Neural crest cell (in vitro differentiated cells): ENCODE results near the gene AP4B1. TPM values are rescaled to one million over a fixed set of nuclear protein-coding genes. Genes with fewer than 3 reads are reported as not detected.
A peak's percentile ranks its signal among the peaks of the same experiment; 100 is the strongest.

Experiments
- DNase-seq: peaks from one replicate; pipeline ENCODE4 v3.0.0; 2021; ENCODE audit warnings: low read depth, mixed read lengths, low spot score
- H3K27ac Mint-ChIP-seq: one replicate; pipeline ENCODE4 v1.8.0; 2021; ENCODE audit warnings: mild to moderate bottlenecking, mixed read lengths; ENCODE audit not compliant: unreplicated experiment
- H3K27me3 Mint-ChIP-seq: 2 replicates; pipeline ENCODE4 v1.8.0; 2021; ENCODE audit warnings: low read depth, mild to moderate bottlenecking, mixed read lengths
- H3K36me3 Mint-ChIP-seq: 2 replicates; pipeline ENCODE4 v1.8.0; 2021; ENCODE audit warnings: low read depth, mild to moderate bottlenecking, mixed read lengths
- H3K4me1 Mint-ChIP-seq: 2 replicates; pipeline ENCODE4 v1.8.0; 2021; ENCODE audit warnings: mixed read lengths
- H3K4me3 Mint-ChIP-seq: one replicate; pipeline ENCODE4 v1.8.0; 2021; ENCODE audit warnings: mild to moderate bottlenecking, mixed read lengths
- H3K9me3 Mint-ChIP-seq: 2 replicates; pipeline ENCODE4 v1.8.0; 2021; ENCODE audit warnings: mixed read lengths
- total RNA-seq: library from RNA; stranded (reverse); gene quantifications from 2 replicates; pipeline ENCODE4 v1.2.1, GENCODE V29; 2021
- TF ChIP-seq, protein P1 (sequence below): fragments of 200-600 bp; sonication (generic); conservative IDR thresholded peaks from 2 replicates; pipeline ENCODE4 v1.5.0; 2021; ENCODE audit warnings: antibody characterized with exemption, mild to moderate bottlenecking

AP4B1 gene
- total RNA-seq, 1 donor from 2014 or later = 23.6 TPM

DNA sequence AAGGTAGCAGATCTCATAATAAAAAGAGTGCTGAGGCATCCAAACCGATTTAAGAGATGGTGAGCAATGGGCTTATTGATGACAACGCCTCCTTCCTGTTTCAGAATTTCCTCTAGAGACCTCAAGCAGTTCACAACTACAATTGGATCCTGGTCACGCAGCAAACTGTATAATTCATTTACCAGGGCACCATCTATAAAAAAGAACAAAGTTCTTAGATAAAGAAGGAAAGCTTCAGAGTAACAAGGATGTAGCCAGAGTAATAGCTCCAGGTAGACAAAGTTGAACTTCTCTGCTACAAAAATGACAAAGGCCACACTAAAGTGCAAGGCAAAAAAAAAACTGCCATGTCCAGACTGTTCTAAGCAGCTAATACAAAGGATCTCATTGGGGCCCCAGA lies 3.4 kb downstream of the AP4B1 start:
- Mint-ChIP-seq H3K4me1 (peaks cover 25% of the 10 kb centered on the region), H3K9me3 (no peaks in the 10 kb centered on the region), H3K4me3 (no peak overlapping the region), H3K27ac (no peak overlapping the region), H3K36me3 (peaks cover 8% of the 10 kb centered on the region), H3K27me3 (no peaks in the 10 kb centered on the region)
- no peak for DNase-seq
- TF ChIP-seq, protein P1, sequence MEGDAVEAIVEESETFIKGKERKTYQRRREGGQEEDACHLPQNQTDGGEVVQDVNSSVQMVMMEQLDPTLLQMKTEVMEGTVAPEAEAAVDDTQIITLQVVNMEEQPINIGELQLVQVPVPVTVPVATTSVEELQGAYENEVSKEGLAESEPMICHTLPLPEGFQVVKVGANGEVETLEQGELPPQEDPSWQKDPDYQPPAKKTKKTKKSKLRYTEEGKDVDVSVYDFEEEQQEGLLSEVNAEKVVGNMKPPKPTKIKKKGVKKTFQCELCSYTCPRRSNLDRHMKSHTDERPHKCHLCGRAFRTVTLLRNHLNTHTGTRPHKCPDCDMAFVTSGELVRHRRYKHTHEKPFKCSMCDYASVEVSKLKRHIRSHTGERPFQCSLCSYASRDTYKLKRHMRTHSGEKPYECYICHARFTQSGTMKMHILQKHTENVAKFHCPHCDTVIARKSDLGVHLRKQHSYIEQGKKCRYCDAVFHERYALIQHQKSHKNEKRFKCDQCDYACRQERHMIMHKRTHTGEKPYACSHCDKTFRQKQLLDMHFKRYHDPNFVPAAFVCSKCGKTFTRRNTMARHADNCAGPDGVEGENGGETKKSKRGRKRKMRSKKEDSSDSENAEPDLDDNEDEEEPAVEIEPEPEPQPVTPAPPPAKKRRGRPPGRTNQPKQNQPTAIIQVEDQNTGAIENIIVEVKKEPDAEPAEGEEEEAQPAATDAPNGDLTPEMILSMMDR = no peak

DNA sequence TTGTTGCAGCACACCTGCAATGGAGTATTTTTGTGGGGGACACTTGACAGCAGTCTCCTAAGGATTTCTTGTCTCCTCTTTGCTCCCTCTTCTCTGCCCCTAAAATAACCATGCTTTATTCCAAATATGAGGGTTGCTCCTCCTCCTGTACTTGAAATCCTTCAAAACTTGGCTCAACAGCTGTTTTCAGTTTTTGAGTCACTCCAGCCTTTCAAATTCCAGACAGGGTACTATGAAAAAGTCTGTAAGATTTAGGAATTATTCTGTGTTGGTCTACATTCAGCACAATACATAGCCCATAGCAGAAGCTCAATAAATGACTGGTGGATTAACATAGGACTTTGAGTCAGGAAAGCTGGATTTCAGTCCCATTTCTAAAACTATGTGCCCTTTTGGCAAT lies 5.5 kb downstream of the AP4B1 start:
- peaks cover 8% of the 10 kb centered on the region for H3K36me3 Mint-ChIP-seq
- no peak overlapping the region for H3K4me3 Mint-ChIP-seq
- H3K27ac Mint-ChIP-seq = no peak overlapping the region
- no peaks in the 10 kb centered on the region for H3K9me3 Mint-ChIP-seq
- H3K27me3 Mint-ChIP-seq = no peaks in the 10 kb centered on the region
- no peak for DNase-seq
- TF ChIP-seq, protein P1 = no peak
- H3K4me1 Mint-ChIP-seq = peaks cover 12% of the 10 kb centered on the region

DNA sequence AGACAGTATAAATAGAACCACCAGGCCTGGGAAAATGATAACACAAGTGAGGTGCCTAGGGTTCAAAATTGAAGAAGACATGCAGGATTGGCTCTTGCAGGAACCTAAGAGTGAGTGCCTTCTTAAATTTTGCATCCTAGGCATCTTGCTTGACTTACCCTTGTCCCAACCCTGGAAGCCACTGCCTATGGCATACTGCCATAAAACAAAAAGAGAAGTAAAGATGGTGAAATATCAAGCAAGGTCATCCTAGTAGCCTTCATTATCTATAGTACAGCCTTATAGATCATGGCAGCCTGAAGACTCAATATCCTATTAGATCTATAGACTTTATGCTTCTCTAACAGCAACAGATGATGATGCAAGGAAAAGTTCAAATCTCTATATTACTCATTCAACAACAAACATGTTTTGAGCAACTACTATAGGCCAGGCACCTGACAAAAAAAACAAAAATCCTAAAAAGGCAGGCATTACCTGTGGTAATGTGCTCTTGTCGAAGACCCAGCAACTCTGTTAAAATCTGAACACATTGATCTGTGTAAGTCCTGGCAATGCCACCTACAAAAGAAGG lies 6.3 kb downstream of the AP4B1 start:
- Mint-ChIP-seq H3K27me3 (no peaks in the 10 kb centered on the region), H3K27ac (no peak overlapping the region), H3K4me1 (peaks cover 6% of the 10 kb centered on the region), H3K36me3 (peaks cover 8% of the 10 kb centered on the region), H3K9me3 (no peaks in the 10 kb centered on the region), H3K4me3 (no peak overlapping the region)
- no peak for DNase-seq
- TF ChIP-seq, protein P1 = no peak

DNA sequence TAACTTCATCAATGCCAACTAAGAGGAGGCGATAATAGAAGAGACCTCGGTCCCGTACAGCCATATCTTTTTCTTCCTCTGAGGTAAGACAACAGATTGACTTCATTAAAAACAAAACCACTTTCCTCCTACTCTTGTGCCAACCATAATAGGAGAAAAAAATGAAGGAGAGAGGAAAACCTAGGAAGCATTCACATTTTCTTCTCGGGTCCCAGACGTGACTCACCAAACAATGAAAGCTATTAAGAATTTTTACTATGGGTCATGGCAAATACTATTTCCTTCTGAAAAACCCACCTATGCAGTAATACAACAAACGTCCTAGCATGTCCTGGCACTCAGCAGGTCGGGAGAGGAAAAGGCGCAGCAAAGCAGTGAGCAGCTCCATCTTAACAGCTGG lies 8.6 kb downstream of the AP4B1 start:
- H3K27me3 Mint-ChIP-seq = no peaks in the 10 kb centered on the region
- peak overlapping the region; percentile 70 for H3K27ac Mint-ChIP-seq
- H3K4me1 Mint-ChIP-seq = no peaks in the 10 kb centered on the region
- TF ChIP-seq, protein P1 = no peak
- no peak for DNase-seq
- no peaks in the 10 kb centered on the region for H3K9me3 Mint-ChIP-seq
- H3K4me3 Mint-ChIP-seq = no peak overlapping the region
- peaks cover 8% of the 10 kb centered on the region for H3K36me3 Mint-ChIP-seq

DNA sequence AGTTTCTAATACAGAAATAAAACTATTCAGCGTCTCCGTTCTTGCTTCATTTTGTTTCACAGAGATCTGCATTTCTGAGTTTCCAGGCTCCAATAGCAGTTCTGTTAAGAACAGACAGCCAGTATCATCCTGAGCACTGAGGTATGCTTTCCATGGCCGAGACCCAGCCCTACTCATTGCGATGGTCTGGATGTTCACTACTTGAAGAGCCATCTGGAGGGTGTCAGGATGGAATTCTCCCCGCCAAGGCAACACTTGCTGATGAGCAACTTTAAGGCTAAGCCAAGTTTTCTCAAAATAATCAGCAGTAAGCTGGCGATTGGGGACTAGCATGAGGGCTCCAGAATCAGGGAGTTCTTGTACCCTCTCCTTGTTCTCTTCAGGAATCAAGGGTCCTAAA lies 9.5 kb downstream of the AP4B1 start:
- peak overlapping the region; percentile 36 for H3K27ac Mint-ChIP-seq
- H3K4me3 Mint-ChIP-seq = no peak overlapping the region
- no peaks in the 10 kb centered on the region for H3K9me3 Mint-ChIP-seq
- TF ChIP-seq, protein P1 = no peak
- H3K4me1 Mint-ChIP-seq = no peaks in the 10 kb centered on the region
- no peaks in the 10 kb centered on the region for H3K27me3 Mint-ChIP-seq
- H3K36me3 Mint-ChIP-seq = peaks cover 8% of the 10 kb centered on the region
- DNase-seq = no peak
